Left kidney (tissue), 8 donors: Measurements from ENCODE around the gene SPATA6. TPM values are rescaled to one million over a fixed set of nuclear protein-coding genes. Genes with fewer than 3 reads are reported as not detected.
A peak's percentile ranks its signal among the peaks of the same experiment; 100 is the strongest.
"Not testable (repeated sequence)": the region's sequence is repeated elsewhere in the genome, so short reads cannot be mapped to it uniquely, and the experiment has no call there.

Source experiments
- DNase-seq: peaks from one replicate; pipeline ENCODE4 v3.0.0-alpha.2; 2013
- long read RNA-seq, 8 donors: transcript quantifications; one replicate each; lab custom pipeline, GENCODE V29; 2026
- polyA plus RNA-seq: library from polyadenylated mRNA; unstranded; fragments of 120-200 nt; gene quantifications from one replicate; pipeline ENCODE4 v1.2.1, GENCODE V29; 2013; ENCODE audit not compliant: insufficient read length

Gene SPATA6
- polyA plus RNA-seq: 21.3 TPM
- long read RNA-seq, donor 1, full-length matches to known transcripts: 2 of 2 reads
- long read RNA-seq, donor 1, partial matches to known transcripts: 0 of 2 reads
- long read RNA-seq, donor 1, other reads (novel, unspliced or antisense): 0 of 2 reads
- long read RNA-seq, donor 2, full-length matches to known transcripts: 2 of 2 reads
- long read RNA-seq, donor 2, partial matches to known transcripts: 0 of 2 reads
- long read RNA-seq, donor 2, other reads (novel, unspliced or antisense): 0 of 2 reads
- long read RNA-seq, donor 3, full-length matches to known transcripts: 3 of 3 reads
- long read RNA-seq, donor 3, partial matches to known transcripts: 0 of 3 reads
- long read RNA-seq, donor 3, other reads (novel, unspliced or antisense): 0 of 3 reads
- long read RNA-seq, donor 4: 0 reads
- long read RNA-seq, donor 5: 0 reads
- long read RNA-seq, donor 6, full-length matches to known transcripts: 2 of 2 reads
- long read RNA-seq, donor 6, partial matches to known transcripts: 0 of 2 reads
- long read RNA-seq, donor 6, other reads (novel, unspliced or antisense): 0 of 2 reads
- long read RNA-seq, donor 7, partial matches to known transcripts: 0 of 2 reads
- long read RNA-seq, donor 7, other reads (novel, unspliced or antisense): 0 of 2 reads
- long read RNA-seq, donor 8, partial matches to known transcripts: 0 of 1 reads
- long read RNA-seq, donor 8, other reads (novel, unspliced or antisense): 0 of 1 reads

GRCh38 chr1:48471691-48472576 lies at the start of gene SPATA6:
TSS of gene SPATA6 (minus strand) at chr1:48472204. CDS start at chr1:48472008, 196 bp downstream.
- peak; percentile 97 for DNase-seq

DNA sequence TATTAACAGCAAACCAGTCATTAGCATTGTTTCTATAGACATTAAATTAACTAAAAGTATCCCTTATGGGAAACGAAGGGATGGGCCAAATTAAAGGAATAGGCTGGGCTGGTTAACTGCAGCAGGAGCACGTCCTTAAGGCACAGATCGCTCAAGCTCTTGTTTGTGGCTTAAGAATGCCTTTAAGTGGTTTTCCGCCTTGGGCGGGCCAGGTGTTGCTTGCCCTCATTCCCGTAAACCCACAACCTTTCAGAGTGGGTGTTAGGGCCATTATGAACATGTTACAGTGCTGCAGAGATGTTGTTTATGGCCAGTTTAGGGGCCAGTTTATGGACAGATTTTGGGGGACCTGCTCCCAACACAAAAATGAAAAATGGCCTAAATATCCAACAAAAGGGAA lies 47.9 kb upstream of the SPATA6 start:
- not testable (repeated sequence) for DNase-seq

- DNase-seq: no peak
Measured at GRCh38 chr1:48506870-48507269, 34.9 kb upstream of the SPATA6 start.

GRCh38 chr1:48500541-48501450 lies 28.8 kb upstream of the SPATA6 start:
- no peak for DNase-seq

DNA sequence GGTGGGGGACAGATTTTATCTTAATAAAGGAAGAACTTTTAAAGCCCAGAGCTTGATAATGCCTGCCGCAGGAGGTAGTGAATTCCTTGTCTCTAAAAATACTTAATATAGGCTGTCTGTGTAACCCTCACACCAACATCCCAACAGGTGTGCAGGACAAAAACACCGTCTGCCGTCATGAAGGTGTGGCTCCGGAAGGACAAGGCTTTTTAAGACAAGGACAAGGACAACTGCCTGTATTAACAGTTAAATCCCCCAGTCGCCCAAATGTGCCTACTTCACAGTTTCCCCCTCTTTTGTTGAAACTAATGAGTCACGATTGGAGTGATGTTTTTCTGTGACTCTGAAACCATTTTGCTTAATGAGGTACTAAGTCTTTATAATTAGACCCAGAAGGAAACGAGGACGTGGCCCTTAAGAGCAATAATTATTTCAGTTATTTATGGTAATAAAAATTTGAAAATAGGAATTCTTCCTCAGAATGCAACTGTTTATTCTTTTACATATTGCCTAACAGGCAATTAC lies 27.3 kb upstream of the SPATA6 start:
- DNase-seq: no peak

- DNase-seq: peak; percentile 72
Measured at GRCh38 chr1:48498096-48498791, 26.2 kb upstream of the SPATA6 start.

- DNase-seq: no peak
Measured at GRCh38 chr1:48495911-48496310, 23.9 kb upstream of the SPATA6 start.

DNA sequence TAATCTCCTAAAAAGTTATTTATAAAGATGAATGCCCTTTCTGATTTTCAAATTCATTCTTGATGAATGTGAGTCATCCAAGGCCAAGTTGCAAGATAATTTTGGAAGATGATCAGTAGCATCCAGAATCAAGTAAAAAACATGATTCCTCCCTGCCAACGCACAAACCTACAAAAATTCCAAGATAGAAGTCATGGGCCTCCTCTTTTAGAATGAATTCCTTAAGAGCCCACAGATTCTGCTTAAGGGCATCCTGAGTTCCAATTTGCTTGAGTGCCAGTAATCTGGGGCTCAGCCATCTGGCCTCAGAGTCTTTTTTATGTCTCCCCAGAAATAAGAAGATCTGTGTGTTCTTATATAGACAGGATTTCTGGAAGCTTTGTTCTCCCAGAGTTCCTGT lies 23.2 kb upstream of the SPATA6 start:
- no peak for DNase-seq

DNA sequence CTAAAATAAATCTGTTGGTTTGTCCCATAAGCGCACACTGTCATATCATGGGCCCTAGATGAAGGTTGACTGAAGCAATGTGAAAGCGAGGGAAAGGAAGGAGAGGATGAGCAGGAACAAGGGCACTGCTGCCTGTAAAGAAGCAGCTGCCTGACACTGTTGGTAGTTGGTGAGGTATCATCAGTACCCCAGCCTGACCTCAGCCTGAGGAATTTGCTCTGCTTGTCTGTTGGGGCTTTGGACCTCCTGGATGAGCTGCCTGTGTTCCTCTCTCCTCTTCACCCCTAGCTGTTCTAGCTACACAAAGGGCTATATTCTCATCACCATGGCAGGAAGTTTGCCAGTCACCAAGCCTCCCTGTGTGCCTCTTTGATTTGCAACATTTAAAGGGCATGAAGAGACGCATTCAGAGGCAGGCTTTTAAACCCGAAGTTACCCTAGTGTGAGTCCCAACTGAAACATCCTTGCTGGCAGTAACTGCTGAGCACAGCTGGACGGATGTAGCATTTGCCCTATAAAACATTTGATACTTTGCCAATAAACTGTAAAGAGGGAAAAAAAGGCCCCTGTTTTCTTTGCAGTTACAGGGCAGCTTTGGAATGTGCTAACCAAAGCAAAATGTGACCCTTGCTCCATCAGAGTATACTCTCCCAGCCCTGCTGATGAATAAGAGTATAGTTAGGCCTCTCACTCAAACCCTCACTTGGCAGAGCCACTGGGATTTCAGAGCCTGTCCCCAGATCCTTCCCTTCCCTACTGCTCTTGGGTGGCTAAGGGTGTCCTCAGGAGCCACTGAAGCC lies 22.2 kb upstream of the SPATA6 start:
- peak; percentile 45 for DNase-seq

DNA sequence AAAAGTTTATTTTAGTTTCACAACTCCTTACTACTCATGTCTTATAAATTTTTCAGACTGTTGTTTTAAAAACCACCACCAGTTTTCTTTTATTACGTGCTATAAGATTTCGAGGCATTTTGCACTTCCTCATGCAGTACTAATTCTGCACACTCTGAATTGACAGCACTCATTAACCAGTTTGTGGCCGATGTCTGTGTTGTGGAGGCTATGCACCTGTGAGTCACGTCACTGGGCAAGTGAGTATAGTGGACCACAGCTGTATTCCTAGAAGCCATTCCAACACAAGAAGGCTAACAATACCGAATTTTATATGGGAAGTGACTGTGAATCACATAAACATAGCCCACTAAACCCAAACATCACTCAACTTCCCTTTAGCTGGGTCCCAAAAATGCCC lies 21.0 kb upstream of the SPATA6 start:
- DNase-seq: no peak

DNA sequence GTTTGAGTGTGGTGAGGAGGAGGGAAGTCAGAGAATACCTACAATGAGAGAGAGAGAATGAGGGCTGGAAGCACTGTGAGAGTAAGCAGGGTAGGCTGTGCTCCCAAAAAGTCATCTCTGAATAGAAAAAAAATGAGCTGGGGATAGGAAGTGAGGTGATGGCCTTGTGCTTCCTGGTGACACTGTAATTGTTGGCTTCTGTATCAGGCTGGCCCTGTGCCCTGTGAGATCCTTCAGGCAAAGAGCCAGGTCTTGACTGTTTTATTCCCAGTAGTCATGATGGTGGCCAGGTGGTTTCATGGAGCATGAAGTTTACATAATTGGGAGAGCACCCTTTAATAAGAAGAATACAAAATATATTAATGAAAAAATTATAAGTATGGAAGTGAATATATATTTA lies 20.4 kb upstream of the SPATA6 start:
- DNase-seq: no peak

DNA sequence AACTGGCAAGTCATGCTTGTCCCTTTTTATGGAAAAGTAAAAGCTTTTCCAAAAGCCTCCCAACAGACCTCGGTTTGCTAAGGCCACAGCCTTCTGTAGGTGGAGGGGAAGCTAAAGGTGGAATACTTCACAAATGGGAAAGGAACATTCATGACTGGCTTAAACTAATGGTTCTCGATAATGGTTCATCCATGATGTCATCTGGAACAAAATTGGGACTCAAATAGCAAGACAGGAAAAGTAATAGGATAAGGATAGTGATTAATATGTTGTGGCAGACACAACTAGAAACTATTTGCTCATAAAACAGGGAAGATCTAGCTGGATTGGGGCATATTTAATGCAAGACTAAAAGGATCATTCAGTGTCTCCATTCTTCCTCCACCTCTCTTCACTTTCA lies 16.7 kb upstream of the SPATA6 start:
- DNase-seq: no peak

DNA sequence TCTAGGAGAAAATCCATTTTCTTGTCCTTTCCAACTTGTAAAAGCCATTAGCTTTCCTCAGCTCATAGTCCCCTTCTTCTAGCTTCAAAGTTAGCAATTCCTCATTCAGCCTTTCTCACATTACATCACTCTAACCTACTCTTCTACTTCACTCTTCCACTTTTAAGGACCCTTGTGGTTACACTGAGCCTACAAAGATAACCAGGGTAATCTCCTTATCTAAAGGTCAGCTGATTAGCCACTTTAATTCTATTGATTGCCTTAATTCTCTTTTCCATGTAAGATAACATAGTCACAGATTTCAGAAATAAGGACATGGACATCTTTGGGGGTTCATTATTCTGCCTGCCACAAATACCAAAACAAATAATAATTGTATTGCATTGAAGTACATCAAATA lies 8.5 kb upstream of the SPATA6 start:
- DNase-seq: no peak

DNA sequence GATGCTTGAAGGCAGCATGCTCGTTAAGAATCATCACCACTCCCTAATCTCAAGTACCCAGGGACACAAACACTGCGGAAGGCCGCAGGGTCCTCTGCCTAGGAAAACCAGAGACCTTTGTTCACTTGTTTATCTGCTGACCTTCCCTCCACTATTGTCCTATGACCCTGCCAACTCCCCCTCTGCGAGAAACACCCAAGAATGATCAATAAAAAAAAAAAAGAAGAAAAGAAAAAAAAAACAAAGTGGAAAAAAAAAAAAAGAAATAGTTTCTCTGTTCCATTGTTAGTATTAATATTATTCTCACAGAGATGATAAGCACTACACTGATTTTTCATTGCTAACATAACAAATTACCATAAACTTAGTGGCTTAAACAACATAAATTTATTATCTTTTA lies 8.0 kb upstream of the SPATA6 start:
- peak; percentile 8 for DNase-seq

DNA sequence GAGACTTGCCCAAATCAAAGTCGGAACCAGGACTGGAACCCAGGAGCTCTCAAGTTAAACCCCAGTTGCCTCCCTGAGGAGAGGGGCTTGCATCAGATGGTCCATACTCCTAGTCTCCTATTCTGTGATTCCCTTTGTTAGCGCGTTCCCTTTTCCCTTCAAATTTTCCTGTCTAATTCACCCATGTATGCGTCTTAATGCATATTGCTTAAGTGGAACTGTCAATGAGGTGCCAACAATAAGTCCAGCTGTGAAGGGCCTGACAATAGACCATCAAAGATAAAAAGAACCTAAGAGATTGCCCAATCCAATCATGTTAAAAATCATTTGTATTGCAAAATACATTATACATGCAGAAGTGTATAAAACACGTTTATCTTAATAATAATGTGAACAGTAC lies 634 bp upstream of the SPATA6 start:
- DNase-seq: no peak

GRCh38 chr1:48470950-48471690 lies 884 bp downstream of the SPATA6 start:
- peak; percentile 6 for DNase-seq

- DNase-seq: peak; percentile 33
Measured at GRCh38 chr1:48470481-48470855, 1.5 kb downstream of the SPATA6 start.

GRCh38 chr1:48469616-48470480 lies 2.2 kb downstream of the SPATA6 start:
- DNase-seq: peak; percentile 26
